Adrenal gland (tissue), 12 donors: ENCODE results near the gene COL9A3. TPM values are rescaled to one million over a fixed set of nuclear protein-coding genes. Genes with fewer than 3 reads are reported as not detected.

ENCODE experiments used
- DNase-seq, 7 donors: peaks; one replicate each; pipeline ENCODE4 v3.0.0-alpha.2; 2019 to 2020
- H3K27ac ChIP-seq, 5 donors: fragments of 200-600 bp; sonication (generic) in 4 of 5; 1 replicate in 3 of 5; 2 replicates in 2 of 5; pipeline versions ENCODE4 v1.5.1 to v1.8.0; 2016 to 2020; ENCODE audit warnings: mild to moderate bottlenecking in 1 of 5
- H3K27me3 ChIP-seq: fragments of 200-600 bp; 2 replicates; pipeline ENCODE4 v1.8.0; 2021
- H3K36me3 ChIP-seq, 2 donors: fragments of 200-600 bp; replicated peaks in 1 of 2; 1 replicate in 1 of 2; 2 replicates in 1 of 2; pipeline versions ENCODE4 v1.5.1 to v1.8.0; 2018 to 2022
- H3K4me1 ChIP-seq, 2 donors: fragments of 200-600 bp; replicated peaks in 1 of 2; 1 replicate in 1 of 2; 2 replicates in 1 of 2; pipeline versions ENCODE4 v1.5.1 to v1.8.0; 2018 to 2021
- H3K4me3 ChIP-seq, 4 donors: fragments of 200-600 bp; sonication (generic) in 3 of 4; one replicate each; pipeline ENCODE4 v1.5.1; 2016 to 2018
- H3K9me3 ChIP-seq, 3 donors: fragments of 200-600 bp; sonication (generic) in 1 of 3; replicated peaks in 1 of 3; 1 replicate in 2 of 3; 2 replicates in 1 of 3; pipeline versions ENCODE4 v1.5.1 to v1.8.0; 2016 to 2021
- POLR2A ChIP-seq, 2 donors: fragments of 450-650 bp; IDR thresholded peaks; one replicate each; pipeline ENCODE4 v1.6.1; 2017; ENCODE audit warnings: antibody characterized with exemption in 2 of 2, mild to moderate bottlenecking in 2 of 2, moderate library complexity in 1 of 2
- WGBS, 4 donors: extraction: QIAGEN DNeasy Blood & Tissue Kit in 2 of 4; methylation state at CpG; one replicate each; pipeline versions ENCODE4 v1.1.5 to v1.1.7; 2013 to 2017; 5-methylcytosine and 5-hydroxymethylcytosine counted together
- intact Hi-C, 2 donors: fragments of 100-400 bp; cut with DNase I; formaldehyde crosslinking; loops; one replicate each; pipeline versions ENCODE4 v1.14.1 to v1.15.0; 2022 to 2023
- polyA plus RNA-seq, 3 donors: library from polyadenylated mRNA; stranded (reverse); fragments of 200-250 nt in 2 of 3; fragments of 350-450 nt in 1 of 3; fragmentation: Illumina TruSeq in 1 of 3; extraction: RNeasy Lipid Tissue Mini Kit (QIAGEN cat#74804) in 1 of 3; gene quantifications; one replicate each; pipeline ENCODE4 v1.2.3, GENCODE V29; 2013 to 2014
- total RNA-seq, 9 donors: library from RNA; depleted of rRNA in 4 of 9; stranded (reverse); fragments of >200 nt in 4 of 9; fragments of 120-200 nt in 1 of 9; fragmentation: NEBNext Ultra II Directional in 1 of 9; extraction: Animal tissue kit (Norgen Biotek cat#: 25700) in 1 of 9; gene quantifications; one replicate each; pipeline versions ENCODE4 v1.1.0 to v1.2.4, GENCODE V29; 2013 to 2023
- TF ChIP-seq, protein P1 (sequence below), 6 experiments: fragments of 450-650 bp in 4 of 6; fragments of 200-600 bp in 2 of 6; sonication (generic) in 1 of 6; IDR thresholded peaks; 1 replicate in 5 of 6; 2 replicates in 1 of 6; pipeline versions ENCODE4 v1.5.1 to v1.8.0; 2016 to 2021; ENCODE audit warnings: antibody characterized with exemption in 6 of 6, mild to moderate bottlenecking in 2 of 6, moderate library complexity in 1 of 6
- donor health status: healthy with polysubstance abuse.
- donor health status: Bipolar disorder and iron deficiency.
- donor health status: DM: yes; HTN: yes; CAD: no.
- donor health status: DM: no; HTN: no; CAD: no.
- donor health status: DM: no; HTN: no; CAD: no.
- donor health status: DM: yes; HTN: yes; CAD: no.

COL9A3 gene
- total and polyA plus RNA-seq, 12 donors = 0.22 to 27.8 (median 1.4) TPM

DNA sequence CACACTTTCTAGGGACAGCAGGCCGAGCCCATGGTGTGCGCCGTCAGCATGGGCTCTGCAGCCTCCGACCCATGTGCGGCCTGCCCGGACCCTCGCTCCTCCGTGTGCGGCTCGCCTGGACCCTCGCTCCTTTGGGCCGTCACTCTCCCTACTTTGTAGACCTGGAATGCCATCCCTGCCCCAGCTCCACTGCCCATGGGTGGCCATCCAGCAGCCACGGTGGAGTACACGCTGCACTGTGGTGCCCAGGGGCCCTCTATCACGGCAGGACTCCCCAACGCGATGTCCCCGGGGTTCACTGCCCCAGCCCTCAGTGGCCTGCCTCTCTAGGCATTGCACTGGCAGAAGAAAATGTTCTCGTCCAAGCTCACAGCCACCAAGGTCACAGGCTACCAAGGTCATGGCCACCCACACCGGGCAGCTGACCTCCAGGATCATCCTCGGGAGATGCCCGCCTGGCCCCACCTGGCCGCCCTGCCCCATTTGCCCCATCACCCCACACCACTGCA, 44.7 kb upstream of the COL9A3 start:
- H3K4me1 ChIP-seq = peaks cover 8 to 15% of the 10 kb centered on the region in 2 donors
- no peaks in the 10 kb centered on the region for H3K9me3 ChIP-seq
- H3K27ac ChIP-seq = peak overlapping the region in 1 of 5 donors; percentile 14
- TF ChIP-seq, protein P1, sequence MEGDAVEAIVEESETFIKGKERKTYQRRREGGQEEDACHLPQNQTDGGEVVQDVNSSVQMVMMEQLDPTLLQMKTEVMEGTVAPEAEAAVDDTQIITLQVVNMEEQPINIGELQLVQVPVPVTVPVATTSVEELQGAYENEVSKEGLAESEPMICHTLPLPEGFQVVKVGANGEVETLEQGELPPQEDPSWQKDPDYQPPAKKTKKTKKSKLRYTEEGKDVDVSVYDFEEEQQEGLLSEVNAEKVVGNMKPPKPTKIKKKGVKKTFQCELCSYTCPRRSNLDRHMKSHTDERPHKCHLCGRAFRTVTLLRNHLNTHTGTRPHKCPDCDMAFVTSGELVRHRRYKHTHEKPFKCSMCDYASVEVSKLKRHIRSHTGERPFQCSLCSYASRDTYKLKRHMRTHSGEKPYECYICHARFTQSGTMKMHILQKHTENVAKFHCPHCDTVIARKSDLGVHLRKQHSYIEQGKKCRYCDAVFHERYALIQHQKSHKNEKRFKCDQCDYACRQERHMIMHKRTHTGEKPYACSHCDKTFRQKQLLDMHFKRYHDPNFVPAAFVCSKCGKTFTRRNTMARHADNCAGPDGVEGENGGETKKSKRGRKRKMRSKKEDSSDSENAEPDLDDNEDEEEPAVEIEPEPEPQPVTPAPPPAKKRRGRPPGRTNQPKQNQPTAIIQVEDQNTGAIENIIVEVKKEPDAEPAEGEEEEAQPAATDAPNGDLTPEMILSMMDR (IDR thresholded peaks at IDR 0.05) = no peak
- no peak for TF ChIP-seq POLR2A (IDR thresholded peaks at IDR 0.05)
- DNase-seq = no peak
- no peaks in the 10 kb centered on the region for H3K36me3 ChIP-seq
- intact Hi-C loops = no loop called here
- H3K27me3 ChIP-seq = peaks cover 3% of the 10 kb centered on the region
- 75 to 82% (median 80%) methylated on average over 18 to 23 of the region's 23 CpGs for WGBS, 4 donors
- no peak overlapping the region for H3K4me3 ChIP-seq

- no peak overlapping the region for H3K4me3 ChIP-seq
- peaks cover 8 to 15% of the 10 kb centered on the region in 2 donors for H3K4me1 ChIP-seq
- peaks cover 3% of the 10 kb centered on the region for H3K27me3 ChIP-seq
- H3K9me3 ChIP-seq = no peaks in the 10 kb centered on the region
- intact Hi-C loops = no loop called here
- no peaks in the 10 kb centered on the region for H3K36me3 ChIP-seq
- 56 to 66% (median 63%) methylated on average over 11 of the region's 11 CpGs for WGBS, 4 donors
- TF ChIP-seq, protein P1 (IDR thresholded peaks at IDR 0.05) = no peak
- TF ChIP-seq POLR2A (IDR thresholded peaks at IDR 0.05) = no peak
- DNase-seq = no peak
- H3K27ac ChIP-seq = peak overlapping the region in 2 of 5 donors; percentile 27 to 82
Measured at GRCh38 chr20:62772619-62772989, 44.2 kb upstream of the COL9A3 start.

DNA sequence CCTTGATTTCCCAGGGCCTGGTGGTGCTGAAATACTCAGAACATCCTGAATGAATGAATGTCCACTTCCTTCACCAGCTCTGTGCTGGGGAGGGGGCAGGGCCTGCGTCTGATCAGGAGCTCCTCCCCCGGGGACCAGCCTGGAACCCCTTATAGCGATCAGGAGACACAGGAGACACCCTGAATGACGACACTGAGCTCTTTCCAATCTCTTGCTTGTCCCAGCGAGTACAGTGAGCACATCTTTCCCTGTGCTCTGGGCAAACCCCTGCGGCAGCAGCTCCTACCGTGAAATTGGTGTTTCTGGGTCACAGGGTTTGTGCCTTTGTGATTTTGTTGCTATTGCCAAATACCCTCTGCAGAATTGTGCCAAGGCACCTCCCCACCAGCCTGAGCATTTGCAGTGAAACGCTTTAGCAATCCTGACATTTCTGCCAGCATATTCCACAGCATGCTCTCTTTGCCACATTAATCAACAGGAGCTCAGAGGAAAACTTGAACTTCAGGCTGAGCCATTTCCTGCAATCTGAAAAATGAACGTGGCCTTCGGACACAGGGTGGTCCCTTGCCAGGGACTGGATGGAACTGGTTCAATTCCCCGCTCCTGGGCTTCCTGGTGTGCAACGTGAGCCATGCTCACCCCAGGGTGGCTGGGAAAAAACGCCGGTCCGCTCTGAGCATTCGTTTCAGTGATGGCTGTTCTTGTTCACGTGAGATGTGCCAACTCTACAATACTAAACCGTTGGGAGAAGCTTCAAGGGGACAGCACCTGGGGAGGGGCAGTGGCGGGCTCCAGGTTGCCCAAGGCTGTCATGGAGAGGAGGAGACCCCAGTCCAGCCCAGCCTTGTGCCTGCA, 43.6 kb upstream of the COL9A3 start:
- Histone ChIP-seq H3K4me3 (no peak overlapping the region), H3K4me1 (peaks cover 8 to 15% of the 10 kb centered on the region in 2 donors), H3K27me3 (peaks cover 3% of the 10 kb centered on the region), H3K9me3 (no peaks in the 10 kb centered on the region), H3K36me3 (no peaks in the 10 kb centered on the region), H3K27ac (peak overlapping the region in 2 of 5 donors; percentile 27 to 82)
- intact Hi-C loops = no loop called here
- WGBS, 4 donors = 32 to 39% (median 37%) methylated on average over 10 to 19 of the region's 19 CpGs
- DNase-seq = peak in 6 of 7 donors; percentile 67 to 83 (median 72)
- TF ChIP-seq POLR2A (IDR thresholded peaks at IDR 0.05) = no peak
- TF ChIP-seq, protein P1 (IDR thresholded peaks at IDR 0.05) = no peak

DNA sequence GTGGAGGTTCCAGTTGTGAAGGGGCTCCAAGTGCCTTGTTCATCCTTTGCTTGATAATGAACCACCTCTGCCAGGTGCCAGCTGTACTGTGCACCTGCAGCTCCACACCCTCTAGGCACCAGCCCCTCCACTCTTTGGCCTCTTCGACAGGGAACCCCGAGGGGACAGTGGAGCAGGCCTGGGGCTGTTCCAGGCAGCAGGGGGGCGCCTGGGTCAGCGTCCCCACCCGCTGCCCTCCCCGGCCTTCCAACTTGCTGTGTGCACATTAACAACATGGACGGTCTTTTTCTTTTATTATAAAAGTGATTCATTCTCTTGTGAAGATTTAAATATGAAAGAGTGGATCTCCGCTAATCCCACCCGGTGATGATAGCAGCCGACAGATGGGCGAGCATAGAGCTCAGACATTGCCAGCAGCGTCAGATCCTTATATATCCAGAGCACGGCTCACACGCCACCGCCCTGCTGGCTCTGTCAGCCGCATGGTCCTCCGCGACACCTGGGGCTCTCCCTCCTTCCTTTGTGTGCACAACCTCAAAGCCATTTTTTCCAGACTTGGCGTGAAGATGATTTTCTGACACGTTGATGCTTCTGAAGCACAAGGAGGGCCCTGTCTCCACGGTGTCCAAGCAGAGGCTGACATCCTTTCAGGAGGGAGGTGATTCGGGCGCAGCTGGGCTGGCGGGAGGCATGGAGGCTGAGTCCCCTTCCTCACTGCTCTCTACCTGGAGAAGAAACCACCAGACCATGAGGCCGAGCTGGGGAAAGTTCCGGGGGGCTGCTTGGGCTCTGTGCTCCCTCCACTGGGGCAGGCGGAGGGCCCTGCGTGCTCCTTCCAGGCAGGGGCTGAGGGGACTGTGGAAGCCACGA, 42.8 kb upstream of the COL9A3 start:
- Histone ChIP-seq H3K27me3 (peaks cover 3% of the 10 kb centered on the region), H3K4me3 (no peak overlapping the region), H3K4me1 (peaks cover 4 to 7% of the 10 kb centered on the region in 2 donors), H3K9me3 (no peaks in the 10 kb centered on the region), H3K36me3 (no peaks in the 10 kb centered on the region), H3K27ac (peak overlapping the region in 1 of 5 donors; percentile 82)
- intact Hi-C loops = no loop called here
- no peak for DNase-seq
- 74 to 87% (median 85%) methylated on average over 25 to 29 of the region's 29 CpGs for WGBS, 4 donors
- no peak for TF ChIP-seq POLR2A (IDR thresholded peaks at IDR 0.05)
- TF ChIP-seq, protein P1 (IDR thresholded peaks at IDR 0.05) = no peak
